ENCODE data around the gene GPAT3.
A peak's percentile ranks its signal among the peaks of the same experiment; 100 is the strongest.
"Not testable (repeated sequence)": the region's sequence is repeated elsewhere in the genome, so short reads cannot be mapped to it uniquely, and the experiment has no call there.

Gene GPAT3

GRCh38 chr4:83552924-83553323 lies 17.0 kb downstream of the GPAT3 start:
- no peak for DNase-seq

GRCh38 chr4:83556006-83556707 lies 20.2 kb downstream of the GPAT3 start:
- no peak for DNase-seq

GRCh38 chr4:83556816-83557215 lies 20.9 kb downstream of the GPAT3 start:
- no peak for DNase-seq

DNA sequence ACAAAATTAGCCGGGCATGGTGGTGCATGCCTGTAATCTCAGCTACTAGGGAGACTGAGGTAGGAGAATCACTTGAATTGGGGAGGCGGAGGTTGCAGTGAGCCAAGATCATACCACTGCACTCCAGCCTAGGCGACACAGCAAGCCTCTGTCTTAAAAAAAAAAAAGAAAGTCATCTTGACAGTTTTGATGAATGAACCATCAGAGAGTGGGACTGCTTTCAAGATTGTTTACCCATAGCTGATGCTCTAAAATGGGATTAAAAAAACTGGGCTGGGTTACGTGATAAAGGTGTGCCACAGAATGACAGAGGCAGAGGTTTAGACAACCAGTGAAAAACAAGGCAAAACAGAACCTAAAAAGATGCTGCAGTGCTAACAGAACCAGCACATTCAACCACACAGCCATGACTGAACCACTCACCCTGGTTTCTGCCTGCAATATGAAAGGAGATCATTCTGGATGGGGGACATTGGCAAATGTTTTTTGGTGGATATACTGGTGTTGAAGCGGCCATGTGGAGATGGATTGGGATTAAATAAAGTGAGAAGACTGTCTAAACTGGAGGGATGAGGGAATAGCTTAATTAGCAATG lies 22.2 kb downstream of the GPAT3 start:
- DNase-seq, result no peak

- no peak for DNase-seq
These were observed 22.8 kb downstream of the GPAT3 start for GRCh38 chr4:83558680-83559079.

DNA sequence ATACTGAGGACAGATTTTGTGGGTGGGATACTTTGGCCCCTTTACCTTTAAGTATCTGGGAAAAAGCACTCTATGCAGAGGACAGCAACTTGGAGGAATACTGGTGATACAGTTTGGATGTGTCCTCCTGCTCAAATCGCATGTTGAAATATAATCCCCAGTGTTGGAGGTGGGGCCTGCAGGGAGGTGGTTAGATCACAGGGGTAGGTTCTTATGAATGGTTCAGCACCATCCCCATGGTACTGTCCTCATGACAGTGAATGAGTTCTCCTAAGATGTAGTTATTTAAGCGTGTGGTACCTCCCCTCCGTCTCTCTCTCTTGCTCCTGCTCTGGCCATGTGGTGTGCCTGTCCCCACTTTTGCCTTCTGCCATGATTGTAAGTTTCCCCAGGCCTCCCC lies 24.6 kb downstream of the GPAT3 start:
- DNase-seq, result no peak

GRCh38 chr4:83561381-83561780 lies 25.5 kb downstream of the GPAT3 start:
- DNase-seq, result peak in 1 of 2 experiments; percentile 13

- no peak for DNase-seq
These were observed 28.1 kb downstream of the GPAT3 start for GRCh38 chr4:83563998-83564397.

GRCh38 chr4:83568062-83568461 lies 32.2 kb downstream of the GPAT3 start:
- no peak for DNase-seq

- DNase-seq, result no peak
These were observed 33.5 kb downstream of the GPAT3 start for GRCh38 chr4:83569429-83569828.

DNA sequence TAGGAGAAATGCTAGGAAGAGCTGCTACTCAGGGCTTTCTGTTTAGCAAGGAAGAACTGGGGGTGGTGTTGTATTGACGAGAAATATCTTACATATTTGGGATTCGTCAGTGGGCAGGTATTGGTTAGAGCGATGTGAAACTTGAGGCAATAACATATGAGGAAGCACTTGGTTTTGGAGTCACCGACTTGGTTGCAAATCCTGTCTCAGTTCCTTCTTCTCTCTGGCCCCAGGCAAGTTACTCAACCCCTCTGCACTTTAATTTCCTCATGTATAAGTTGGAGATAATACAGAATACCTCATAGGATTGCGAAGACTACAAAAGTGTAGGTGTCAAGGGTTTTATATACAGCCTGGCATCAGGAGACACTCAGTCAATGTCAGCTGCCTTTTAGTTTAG lies 34.1 kb downstream of the GPAT3 start:
- DNase-seq, result no peak

GRCh38 chr4:83572848-83573247 lies 36.9 kb downstream of the GPAT3 start:
- DNase-seq, result no peak

- no peak for DNase-seq
These were observed 38.3 kb downstream of the GPAT3 start for GRCh38 chr4:83574247-83574646.

DNA sequence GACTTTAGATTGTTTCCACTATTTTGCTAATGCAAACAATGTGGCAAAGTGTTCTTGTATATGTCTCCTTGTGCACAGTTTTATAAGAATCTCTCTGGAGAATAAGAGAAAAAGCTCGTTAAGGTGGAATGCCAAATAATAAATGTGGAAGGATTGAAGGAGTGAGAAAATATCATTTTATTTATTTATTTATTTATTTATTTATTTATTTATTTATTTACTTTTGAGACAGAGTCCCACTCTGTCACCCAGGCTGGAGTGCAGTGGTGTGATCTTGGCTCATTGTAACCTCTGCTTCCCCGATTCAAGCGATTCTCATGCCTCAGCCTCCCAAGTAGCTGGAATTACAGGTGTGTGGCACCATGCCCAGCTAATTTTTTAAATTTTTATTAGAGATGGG lies 40.3 kb downstream of the GPAT3 start:
- DNase-seq, result not testable (repeated sequence)

DNA sequence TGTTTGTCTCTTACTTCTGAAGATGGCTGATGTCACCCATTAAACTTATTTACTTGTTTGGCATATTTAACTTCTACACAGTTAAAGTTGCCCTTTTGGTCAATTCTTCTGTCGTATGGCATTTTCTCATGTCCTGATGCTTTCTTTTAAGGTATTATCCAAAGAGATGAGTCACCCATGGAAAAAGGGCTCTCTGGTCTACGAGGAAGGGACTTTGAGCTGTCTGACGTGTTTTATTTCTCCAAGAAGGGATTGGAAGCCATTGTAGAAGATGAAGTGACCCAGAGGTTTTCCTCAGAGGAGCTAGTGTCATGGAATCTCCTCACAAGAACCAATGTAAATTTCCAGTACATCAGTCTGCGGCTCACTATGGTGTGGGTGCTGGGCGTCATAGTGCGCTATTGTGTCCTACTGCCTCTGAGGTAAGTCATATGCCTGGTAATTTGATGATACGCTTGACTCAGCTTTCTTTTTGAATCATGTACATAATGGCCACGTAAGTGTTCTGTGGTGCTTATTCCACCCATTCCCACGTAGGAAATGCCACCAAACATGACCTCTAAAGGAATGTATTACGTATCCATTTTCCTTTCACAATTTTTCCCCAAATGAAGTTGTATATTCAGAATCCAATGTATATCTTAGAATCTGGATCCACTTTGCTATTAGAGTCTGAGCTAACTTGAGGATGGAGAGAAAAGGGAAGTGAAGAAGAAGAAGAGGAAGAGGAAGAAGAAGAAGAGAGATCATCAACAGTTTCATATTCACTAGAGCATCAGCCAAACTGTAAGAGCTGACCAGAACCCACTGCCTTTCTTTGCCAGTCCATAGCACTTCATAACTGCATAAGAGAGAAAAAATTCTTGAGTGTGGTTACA lies 45.7 kb downstream of the GPAT3 start:
- DNase-seq, result no peak

DNA sequence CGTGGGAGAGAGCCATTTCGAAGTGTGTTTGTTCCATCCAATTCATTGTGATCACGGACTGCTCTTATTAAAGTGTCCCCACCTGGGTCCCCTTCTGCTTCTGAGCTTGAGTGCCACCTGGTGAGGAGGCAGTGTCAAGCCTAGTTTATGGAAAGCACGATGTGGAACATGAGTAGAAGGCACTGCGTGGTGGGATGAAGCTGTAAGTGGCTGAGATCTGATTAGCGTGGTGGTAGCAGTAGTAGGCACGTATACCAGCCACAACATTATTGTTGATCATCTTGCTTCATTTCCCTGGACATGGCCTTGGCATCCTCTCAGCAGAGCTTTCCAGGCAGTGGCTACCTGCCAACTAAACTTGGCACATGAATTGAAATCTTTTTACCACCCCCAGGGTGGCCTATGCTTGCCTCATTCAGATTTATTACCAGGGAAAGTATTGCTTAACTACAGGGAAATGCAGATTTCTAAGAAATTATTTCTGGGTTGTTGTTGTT lies 46.4 kb downstream of the GPAT3 start:
- DNase-seq, result peak; percentile 2 to 33

DNA sequence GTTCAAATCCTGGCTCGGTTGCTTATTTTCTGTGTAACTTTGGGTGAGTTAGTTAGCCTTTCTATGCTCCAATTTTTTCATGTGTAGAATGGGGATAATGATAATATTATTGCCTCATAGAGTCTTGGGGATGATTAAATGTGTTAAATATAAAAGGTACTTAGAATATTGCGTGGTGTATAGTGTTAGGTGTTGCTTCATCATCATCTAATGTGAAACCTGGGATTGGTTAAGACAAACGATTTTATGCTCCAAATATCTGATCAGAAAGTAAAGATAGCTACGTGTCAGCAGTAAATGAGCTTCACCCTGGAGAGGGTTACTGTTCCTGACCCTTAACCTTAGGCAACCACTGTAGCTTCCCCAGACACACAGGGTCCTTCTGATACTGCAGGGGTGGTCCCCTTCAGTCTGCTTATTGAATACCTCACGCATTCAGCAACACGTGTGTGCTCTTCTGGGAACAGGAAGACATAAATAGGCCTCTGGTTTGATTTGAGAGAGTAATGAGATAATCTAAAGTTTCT lies 50.1 kb downstream of the GPAT3 start:
- DNase-seq, result no peak

DNA sequence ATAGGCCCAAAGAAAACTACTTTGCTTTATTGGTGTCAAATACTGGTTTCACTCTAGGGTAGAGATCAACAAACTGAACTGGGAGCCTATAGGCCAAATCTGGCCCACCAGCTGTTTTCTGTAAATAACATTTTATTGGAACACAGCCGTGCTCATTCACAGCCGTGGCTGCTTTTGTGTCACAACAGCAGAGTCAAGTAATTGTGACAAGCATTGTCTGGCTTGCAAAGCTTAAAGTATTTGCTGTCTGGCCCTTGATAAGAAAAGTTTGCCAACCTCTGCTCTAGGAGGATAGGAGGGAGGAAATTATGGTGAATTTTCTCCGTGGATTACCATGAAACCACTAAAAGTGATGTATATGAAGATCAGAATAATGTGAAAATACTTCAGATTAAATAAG lies 53.4 kb downstream of the GPAT3 start:
- peak; percentile 37 to 69 for DNase-seq

GRCh38 chr4:83591056-83591455 lies 55.1 kb downstream of the GPAT3 start:
- DNase-seq, result no peak

DNA sequence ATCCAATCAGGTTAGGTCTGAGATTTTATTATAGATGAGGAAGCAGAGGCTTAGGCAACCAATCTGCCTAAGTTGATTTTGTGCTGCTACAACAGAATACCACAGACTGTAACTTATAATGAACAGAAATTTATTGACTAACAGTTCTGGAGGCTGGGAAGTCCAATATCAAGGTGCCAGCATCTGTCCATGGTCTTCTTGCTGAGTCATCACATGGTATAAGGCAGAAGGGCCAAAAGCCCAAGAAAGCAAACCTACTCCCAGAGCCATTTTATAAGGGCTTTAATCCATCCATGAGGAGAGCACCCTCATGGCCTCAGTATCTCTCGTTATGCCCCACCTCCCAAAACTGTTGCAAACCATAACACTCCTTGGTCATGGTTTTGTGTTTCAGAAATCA lies 55.8 kb downstream of the GPAT3 start:
- DNase-seq, result no peak

DNA sequence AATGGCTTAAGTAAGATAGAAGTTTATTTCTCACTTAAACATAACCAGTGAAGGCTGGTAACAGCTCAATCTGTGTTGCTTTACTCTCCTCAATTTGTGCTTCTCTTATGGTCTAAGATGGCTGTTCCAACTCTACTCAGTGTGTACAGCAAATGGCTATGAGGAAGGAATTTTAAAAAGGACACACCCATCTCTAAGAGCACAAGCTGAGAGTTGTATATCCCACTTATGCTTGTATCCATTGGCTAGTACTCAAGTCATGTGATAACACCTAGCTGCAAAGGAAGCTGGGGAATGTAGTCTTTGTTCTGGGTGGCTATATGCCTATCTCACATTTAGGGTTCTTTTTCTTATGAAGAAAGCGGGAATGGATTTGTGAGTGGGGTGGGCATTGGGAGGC lies 63.3 kb downstream of the GPAT3 start:
- DNase-seq, result no peak

GRCh38 chr4:83603129-83603528 lies 67.2 kb downstream of the GPAT3 start:
- no peak for DNase-seq

- DNase-seq, result no peak
These were observed 68.4 kb downstream of the GPAT3 start for GRCh38 chr4:83604321-83604720.

DNA sequence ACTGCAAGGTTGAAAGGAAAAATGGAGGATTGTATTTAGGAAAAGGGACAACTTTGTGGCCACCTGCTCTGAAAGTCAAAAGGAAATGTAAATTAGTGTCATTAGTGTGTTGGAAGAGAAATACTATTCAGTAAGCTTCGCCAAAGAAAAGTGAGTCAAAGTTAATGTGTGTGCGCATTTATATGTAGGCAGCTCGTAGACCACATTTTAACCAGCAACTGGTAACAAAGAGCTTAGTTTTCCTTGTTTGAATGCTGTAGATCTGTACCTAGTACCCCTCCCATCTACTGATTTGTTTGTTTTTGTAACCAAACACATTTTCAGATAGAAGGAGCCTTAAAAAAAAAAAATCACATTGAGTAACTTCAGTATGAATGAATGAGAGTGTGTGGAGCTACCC lies 69.3 kb downstream of the GPAT3 start:
- DNase-seq, result no peak

Measured in NCI-H2081 (cell line).